ENCODE measurements around the gene PRSS27. TPM values are rescaled to one million over a fixed set of nuclear protein-coding genes. Genes with fewer than 3 reads are reported as not detected.

Gene PRSS27
- total and polyA plus RNA-seq, 2 donors (not counting 1 experiment from before 2014, with no cell fraction given) = 0.24 to 1.2 TPM

DNA sequence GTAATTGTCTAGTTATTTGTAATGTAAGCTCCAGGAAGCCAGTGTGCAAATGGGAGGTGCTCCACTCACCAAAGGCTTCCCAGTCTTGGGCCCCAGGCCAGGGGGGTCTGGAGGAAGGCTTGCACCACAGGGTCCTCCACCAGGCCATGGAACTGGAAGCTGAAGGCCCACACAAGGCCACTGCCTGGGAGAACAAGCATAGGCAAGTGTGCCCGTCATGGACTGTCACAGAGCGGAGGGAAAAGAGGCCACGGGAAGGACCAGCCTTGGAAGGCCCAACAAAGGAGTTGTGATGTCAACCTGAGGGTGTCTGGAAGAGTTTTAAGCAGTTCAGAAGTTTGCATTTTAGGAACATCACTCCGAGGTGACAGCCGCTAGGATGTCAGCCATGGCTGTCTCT lies 29.5 kb upstream of the PRSS27 start:
- Histone ChIP-seq H3K27me3 (ENCODE audit: control insufficient read depth, insufficient read depth, low read length) (no peaks in the 10 kb centered on the region), H3K4me1 (ENCODE audit: control insufficient read depth, extremely low read depth, insufficient read depth, low read length) (no peaks in the 10 kb centered on the region), H3K4me3 (replicated peaks in 1 of 4; ENCODE audit: control extremely low read depth in 1 of 4, insufficient read depth in 1 of 4, low read depth in 3 of 4, low read length in 4 of 4) (no peak overlapping the region), H3K79me2 (ENCODE audit: control insufficient read depth, insufficient read depth, low read length) (peaks cover 16% of the 10 kb centered on the region), H3K9ac (ENCODE audit: insufficient read depth, low read length) (no peak overlapping the region), H2AFZ (ENCODE audit: low read length) (no peak overlapping the region), H3K36me3 (ENCODE audit: control insufficient read depth, insufficient read depth, low read length) (no peaks in the 10 kb centered on the region), H4K20me1 (ENCODE audit: control insufficient read depth, extremely low read depth, insufficient read depth, low read length) (peaks cover 2% of the 10 kb centered on the region), H3K27ac (ENCODE audit: insufficient read depth, low read length) (no peak overlapping the region), H3K9me3 (ENCODE audit: control insufficient read depth, insufficient read depth, low read depth, low read length) (no peaks in the 10 kb centered on the region), H3K4me2 (ENCODE audit: extremely low read depth, insufficient read depth, low read length) (no peak overlapping the region)
- no peak for DNase-seq (ENCODE audit: low read depth in 2 of 2)
- TF ChIP-seq EZH2 (IDR thresholded peaks at IDR 0.05; ENCODE audit: low read length, missing control alignments) = no peak
- TF ChIP-seq, protein P1, sequence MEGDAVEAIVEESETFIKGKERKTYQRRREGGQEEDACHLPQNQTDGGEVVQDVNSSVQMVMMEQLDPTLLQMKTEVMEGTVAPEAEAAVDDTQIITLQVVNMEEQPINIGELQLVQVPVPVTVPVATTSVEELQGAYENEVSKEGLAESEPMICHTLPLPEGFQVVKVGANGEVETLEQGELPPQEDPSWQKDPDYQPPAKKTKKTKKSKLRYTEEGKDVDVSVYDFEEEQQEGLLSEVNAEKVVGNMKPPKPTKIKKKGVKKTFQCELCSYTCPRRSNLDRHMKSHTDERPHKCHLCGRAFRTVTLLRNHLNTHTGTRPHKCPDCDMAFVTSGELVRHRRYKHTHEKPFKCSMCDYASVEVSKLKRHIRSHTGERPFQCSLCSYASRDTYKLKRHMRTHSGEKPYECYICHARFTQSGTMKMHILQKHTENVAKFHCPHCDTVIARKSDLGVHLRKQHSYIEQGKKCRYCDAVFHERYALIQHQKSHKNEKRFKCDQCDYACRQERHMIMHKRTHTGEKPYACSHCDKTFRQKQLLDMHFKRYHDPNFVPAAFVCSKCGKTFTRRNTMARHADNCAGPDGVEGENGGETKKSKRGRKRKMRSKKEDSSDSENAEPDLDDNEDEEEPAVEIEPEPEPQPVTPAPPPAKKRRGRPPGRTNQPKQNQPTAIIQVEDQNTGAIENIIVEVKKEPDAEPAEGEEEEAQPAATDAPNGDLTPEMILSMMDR (conservative IDR thresholded peaks at IDR 0.05 in 1 of 2, IDR thresholded peaks at IDR 0.05 in 1 of 2; ENCODE audit: low read depth in 1 of 2, low read length in 2 of 2) = no peak

DNA sequence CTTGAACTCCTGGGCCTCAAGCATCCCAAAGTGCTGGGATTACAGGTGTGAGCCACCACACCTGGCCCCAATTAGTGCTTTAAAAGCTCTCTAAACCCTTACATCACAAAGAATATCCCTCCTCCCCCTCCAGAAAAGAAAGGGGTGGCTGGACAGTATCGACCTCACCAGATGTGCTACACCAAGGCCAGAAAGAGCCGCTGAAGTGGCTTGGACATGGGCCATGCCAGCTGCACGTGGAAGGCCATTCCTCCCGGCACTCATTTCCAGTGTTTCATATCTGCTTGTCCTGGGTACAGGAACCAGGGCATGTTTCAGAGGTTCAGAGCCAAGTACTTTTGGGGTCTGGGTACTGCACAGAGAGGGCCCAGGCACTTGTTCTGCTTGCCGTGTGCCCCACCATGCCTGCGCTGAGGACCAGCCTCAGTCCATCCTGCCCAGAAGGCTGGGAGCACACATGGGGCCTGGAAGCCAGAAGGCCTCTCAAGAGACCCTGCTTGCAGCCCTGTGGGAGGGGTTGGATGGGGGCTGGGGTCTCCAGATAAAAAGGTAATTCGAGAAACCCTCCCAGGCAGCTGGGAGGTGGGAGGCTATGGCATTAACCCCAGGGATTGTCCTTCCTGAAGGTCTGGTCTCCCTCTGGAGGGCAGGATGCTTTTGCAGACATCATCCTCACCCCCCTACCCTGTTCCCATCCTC lies 28.9 kb upstream of the PRSS27 start:
- no peaks in the 10 kb centered on the region for H3K36me3 ChIP-seq (ENCODE audit: control insufficient read depth, insufficient read depth, low read length)
- H2AFZ ChIP-seq (ENCODE audit: low read length) = no peak overlapping the region
- H3K27me3 ChIP-seq (ENCODE audit: control insufficient read depth, insufficient read depth, low read length) = no peaks in the 10 kb centered on the region
- no peaks in the 10 kb centered on the region for H3K9me3 ChIP-seq (ENCODE audit: control insufficient read depth, insufficient read depth, low read depth, low read length)
- H4K20me1 ChIP-seq (ENCODE audit: control insufficient read depth, extremely low read depth, insufficient read depth, low read length) = no peaks in the 10 kb centered on the region
- peaks cover 10% of the 10 kb centered on the region for H3K79me2 ChIP-seq (ENCODE audit: control insufficient read depth, insufficient read depth, low read length)
- no peak overlapping the region for H3K4me3 ChIP-seq (replicated peaks in 1 of 4; ENCODE audit: control extremely low read depth in 1 of 4, insufficient read depth in 1 of 4, low read depth in 3 of 4, low read length in 4 of 4)
- no peak for TF ChIP-seq EZH2 (IDR thresholded peaks at IDR 0.05; ENCODE audit: low read length, missing control alignments)
- TF ChIP-seq, protein P1 (conservative IDR thresholded peaks at IDR 0.05 in 1 of 2, IDR thresholded peaks at IDR 0.05 in 1 of 2; ENCODE audit: low read depth in 1 of 2, low read length in 2 of 2) = no peak
- no peak overlapping the region for H3K27ac ChIP-seq (ENCODE audit: insufficient read depth, low read length)
- DNase-seq (ENCODE audit: low read depth in 2 of 2) = no peak
- H3K9ac ChIP-seq (ENCODE audit: insufficient read depth, low read length) = no peak overlapping the region
- H3K4me1 ChIP-seq (ENCODE audit: control insufficient read depth, extremely low read depth, insufficient read depth, low read length) = no peaks in the 10 kb centered on the region
- H3K4me2 ChIP-seq (ENCODE audit: extremely low read depth, insufficient read depth, low read length) = no peak overlapping the region

DNA sequence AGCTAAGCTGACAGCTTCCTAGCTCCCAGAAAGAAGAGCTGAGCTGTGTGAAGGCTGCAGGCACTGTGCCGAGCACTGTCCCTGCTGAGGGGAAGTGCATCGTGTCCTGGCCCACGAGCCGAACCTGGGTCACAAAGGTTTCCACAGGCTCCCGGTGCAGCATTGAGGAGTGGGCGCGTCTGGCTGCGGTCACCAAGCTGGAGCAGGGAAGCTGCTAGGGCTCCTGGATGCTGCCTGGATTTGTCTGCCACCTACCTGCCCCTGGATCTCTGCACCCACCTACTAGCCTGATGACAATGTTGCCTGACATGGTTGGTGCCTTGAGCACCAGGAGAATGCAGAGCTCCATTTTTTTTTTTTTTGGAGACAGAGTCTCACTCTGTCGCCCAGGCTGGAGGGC lies 25.9 kb upstream of the PRSS27 start:
- no peaks in the 10 kb centered on the region for H3K9me3 ChIP-seq (ENCODE audit: control insufficient read depth, insufficient read depth, low read depth, low read length)
- H3K9ac ChIP-seq (ENCODE audit: insufficient read depth, low read length) = no peak overlapping the region
- H3K27me3 ChIP-seq (ENCODE audit: control insufficient read depth, insufficient read depth, low read length) = no peaks in the 10 kb centered on the region
- H3K79me2 ChIP-seq (ENCODE audit: control insufficient read depth, insufficient read depth, low read length) = no peaks in the 10 kb centered on the region
- H2AFZ ChIP-seq (ENCODE audit: low read length) = no peak overlapping the region
- H3K4me3 ChIP-seq (replicated peaks in 1 of 4; ENCODE audit: control extremely low read depth in 1 of 4, insufficient read depth in 1 of 4, low read depth in 3 of 4, low read length in 4 of 4) = no peak overlapping the region
- no peak for TF ChIP-seq EZH2 (IDR thresholded peaks at IDR 0.05; ENCODE audit: low read length, missing control alignments)
- TF ChIP-seq, protein P1 (conservative IDR thresholded peaks at IDR 0.05 in 1 of 2, IDR thresholded peaks at IDR 0.05 in 1 of 2; ENCODE audit: low read depth in 1 of 2, low read length in 2 of 2) = no peak
- H3K4me1 ChIP-seq (ENCODE audit: control insufficient read depth, extremely low read depth, insufficient read depth, low read length) = no peaks in the 10 kb centered on the region
- no peaks in the 10 kb centered on the region for H3K36me3 ChIP-seq (ENCODE audit: control insufficient read depth, insufficient read depth, low read length)
- H3K4me2 ChIP-seq (ENCODE audit: extremely low read depth, insufficient read depth, low read length) = no peak overlapping the region
- H3K27ac ChIP-seq (ENCODE audit: insufficient read depth, low read length) = no peak overlapping the region
- DNase-seq (ENCODE audit: low read depth in 2 of 2) = no peak
- no peaks in the 10 kb centered on the region for H4K20me1 ChIP-seq (ENCODE audit: control insufficient read depth, extremely low read depth, insufficient read depth, low read length)
